Measurements from ENCODE around the gene DNMT3B.
"Not testable (repeated sequence)": the region's sequence is repeated elsewhere in the genome, so short reads cannot be mapped to it uniquely, and the experiment has no call there.

DNMT3B gene

GRCh38 chr20:32756156-32756555, 6.0 kb upstream of the DNMT3B start:
- no peak overlapping the region for H3K4me3 ChIP-seq (ENCODE audit: low read length)
- DNase-seq (ENCODE audit: low read depth, low spot score), result no peak

DNA sequence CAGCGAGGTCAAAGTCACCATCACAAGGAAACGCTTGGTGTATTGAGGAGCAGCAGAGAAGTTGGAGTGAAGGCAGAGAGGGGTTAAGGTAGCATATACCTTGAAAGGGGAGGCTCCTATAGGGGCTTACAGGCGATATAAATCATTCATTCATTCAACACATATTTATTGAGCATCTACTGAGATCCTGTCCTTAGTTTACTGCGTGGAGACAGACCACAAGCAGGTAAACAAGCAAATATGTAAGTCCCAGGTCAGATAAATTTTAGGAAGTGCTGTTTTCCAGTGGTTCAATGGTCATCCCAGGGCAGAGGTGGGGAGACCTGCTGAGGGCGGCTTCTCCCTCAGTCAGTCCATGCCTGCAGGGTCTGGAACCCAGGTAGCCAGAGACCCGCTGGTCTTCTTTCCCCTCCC, 761 bp upstream of the DNMT3B start:
- no peak for DNase-seq (ENCODE audit: low read depth, low spot score)
- peak overlapping the region; percentile 57 for H3K4me3 ChIP-seq (ENCODE audit: low read length)

- DNase-seq (ENCODE audit: low read depth, low spot score), result no peak
These were observed 593 bp downstream of the DNMT3B start for GRCh38 chr20:32762754-32763201.

GRCh38 chr20:32763202-32764004, 1.2 kb downstream of the DNMT3B start:
- peak overlapping the region; percentile 57 for H3K4me3 ChIP-seq (ENCODE audit: low read length)
- DNase-seq (ENCODE audit: low read depth, low spot score), result no peak

More at GRCh38 chr20:32762754-32763201, 593 bp downstream of the DNMT3B start:
- peak overlapping the region; percentile 57 for H3K4me3 ChIP-seq (ENCODE audit: low read length)

DNA sequence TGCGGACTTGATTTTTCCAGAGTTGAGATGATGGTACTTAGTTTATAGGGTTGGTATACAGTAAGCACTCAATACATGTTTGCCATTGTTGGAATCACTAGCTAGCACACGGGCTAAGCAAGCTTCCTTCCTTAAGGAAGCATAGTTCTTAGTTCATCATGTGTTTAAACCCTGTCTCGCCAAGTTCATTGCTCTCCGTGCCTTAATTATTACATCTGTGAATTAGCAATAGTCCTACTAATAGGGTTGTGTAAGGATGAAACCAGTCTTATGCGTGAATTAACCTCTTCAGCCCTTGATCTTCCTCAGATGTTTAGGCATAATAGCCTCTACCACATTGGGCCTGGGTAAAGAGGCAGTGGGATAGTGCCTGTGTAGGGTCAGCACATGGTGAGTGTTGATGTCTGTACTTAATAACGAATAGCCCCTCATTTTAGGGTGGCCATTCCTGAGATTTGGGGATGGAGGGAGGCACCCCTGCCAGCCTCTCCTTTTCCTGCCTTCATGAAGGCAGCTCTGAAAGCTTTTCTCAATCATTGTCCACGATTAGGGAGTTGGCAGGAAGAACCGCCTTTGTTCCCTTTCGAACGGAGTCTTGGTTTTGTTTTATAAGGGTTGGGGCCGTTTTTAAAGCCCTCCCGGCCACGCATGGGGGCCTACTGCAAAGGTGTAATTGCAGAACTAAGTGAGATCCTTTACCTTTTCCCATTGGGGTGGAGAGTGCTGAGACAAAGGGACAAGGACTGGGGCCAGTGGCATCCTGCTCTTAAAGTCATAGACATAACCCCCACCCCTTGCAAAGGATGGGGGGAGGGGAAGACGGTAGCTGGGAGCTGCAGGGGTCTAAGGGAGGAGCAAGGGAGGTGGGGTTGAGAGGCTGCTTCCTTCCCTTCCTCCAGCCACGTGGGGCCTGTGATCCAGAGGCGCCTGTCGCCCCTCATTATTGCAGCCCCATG, 2.1 kb downstream of the DNMT3B start:
- no peak for DNase-seq (ENCODE audit: low read depth, low spot score)

GRCh38 chr20:32765230-32765875, 3.2 kb downstream of the DNMT3B start:
- H3K4me3 ChIP-seq (ENCODE audit: low read length), result not testable (repeated sequence)

More for the DNA sequence above, 2.1 kb downstream of the DNMT3B start:
- no peak overlapping the region for H3K4me3 ChIP-seq (ENCODE audit: low read length)

DNA sequence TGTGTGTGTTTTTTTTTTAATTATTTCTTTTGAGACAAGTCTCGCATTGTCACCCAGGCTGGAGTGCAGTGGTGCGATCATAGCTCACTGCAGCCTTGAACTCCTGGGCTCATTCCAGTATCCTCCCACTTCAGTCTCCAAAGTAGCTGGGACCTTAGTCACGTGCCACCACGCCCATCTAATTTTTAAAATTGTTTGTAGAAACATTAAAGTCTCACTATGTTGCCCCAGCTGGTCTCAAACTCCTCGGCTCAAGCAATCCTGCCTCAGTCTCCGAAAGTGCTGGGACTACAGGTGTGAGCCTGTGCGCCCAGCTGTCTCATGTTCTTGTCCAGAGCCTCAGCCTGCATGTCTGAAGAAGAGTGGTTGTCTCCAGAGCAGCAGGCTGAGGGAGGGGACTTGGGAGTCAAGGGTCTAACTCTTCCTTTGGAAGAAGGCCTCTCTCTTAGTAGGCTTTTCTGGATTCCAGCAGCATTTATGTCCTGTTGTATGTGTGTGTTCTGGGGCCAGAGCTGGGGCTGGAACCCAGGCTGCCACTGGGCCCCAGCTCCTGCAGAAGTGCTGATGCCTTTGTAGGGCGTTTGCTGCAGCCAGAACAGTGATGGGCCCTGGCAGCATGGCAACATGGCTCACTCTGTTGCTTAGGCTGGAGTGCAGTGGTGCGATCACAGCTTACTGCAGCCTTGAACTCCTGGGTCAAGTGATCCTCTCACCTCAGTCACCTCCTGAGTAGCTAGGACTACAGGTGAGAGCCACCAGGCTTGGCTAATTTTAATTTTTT, 5.4 kb downstream of the DNMT3B start:
- no peak overlapping the region for H3K4me3 ChIP-seq (ENCODE audit: low read length)
- no peak for DNase-seq (ENCODE audit: low read depth, low spot score)

More at GRCh38 chr20:32765230-32765875, 3.2 kb downstream of the DNMT3B start:
- DNase-seq (ENCODE audit: low read depth, low spot score), result not testable (repeated sequence)

- no peak for DNase-seq (ENCODE audit: low read depth, low spot score)
These were observed 9.9 kb downstream of the DNMT3B start for GRCh38 chr20:32772046-32772445.

DNA sequence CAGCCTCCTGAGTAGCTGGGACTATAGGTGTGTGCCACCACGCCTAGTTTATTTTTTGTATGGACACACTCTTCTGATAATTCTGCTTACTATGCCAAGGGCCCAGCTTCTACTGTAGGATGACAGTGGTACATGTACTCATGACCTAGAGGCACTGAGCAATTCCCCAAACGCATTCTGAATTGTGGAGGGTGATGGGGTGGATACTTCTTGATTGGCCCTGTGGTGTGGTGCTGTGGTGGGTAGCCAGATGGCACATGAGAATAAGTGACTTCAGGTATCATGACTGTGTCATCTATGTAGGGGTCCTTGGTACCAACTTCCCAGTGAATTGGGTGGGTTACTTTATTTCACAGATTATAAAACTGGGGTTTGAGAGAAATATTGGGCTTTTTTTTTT, 11.0 kb downstream of the DNMT3B start:
- DNase-seq (ENCODE audit: low read depth, low spot score), result no peak
- no peak overlapping the region for H3K4me3 ChIP-seq (ENCODE audit: low read length)

More at GRCh38 chr20:32772046-32772445, 9.9 kb downstream of the DNMT3B start:
- no peak overlapping the region for H3K4me3 ChIP-seq (ENCODE audit: low read length)

- H3K4me3 ChIP-seq (ENCODE audit: low read length), result no peak overlapping the region
These were observed 11.7 kb downstream of the DNMT3B start for GRCh38 chr20:32773855-32774254.

DNA sequence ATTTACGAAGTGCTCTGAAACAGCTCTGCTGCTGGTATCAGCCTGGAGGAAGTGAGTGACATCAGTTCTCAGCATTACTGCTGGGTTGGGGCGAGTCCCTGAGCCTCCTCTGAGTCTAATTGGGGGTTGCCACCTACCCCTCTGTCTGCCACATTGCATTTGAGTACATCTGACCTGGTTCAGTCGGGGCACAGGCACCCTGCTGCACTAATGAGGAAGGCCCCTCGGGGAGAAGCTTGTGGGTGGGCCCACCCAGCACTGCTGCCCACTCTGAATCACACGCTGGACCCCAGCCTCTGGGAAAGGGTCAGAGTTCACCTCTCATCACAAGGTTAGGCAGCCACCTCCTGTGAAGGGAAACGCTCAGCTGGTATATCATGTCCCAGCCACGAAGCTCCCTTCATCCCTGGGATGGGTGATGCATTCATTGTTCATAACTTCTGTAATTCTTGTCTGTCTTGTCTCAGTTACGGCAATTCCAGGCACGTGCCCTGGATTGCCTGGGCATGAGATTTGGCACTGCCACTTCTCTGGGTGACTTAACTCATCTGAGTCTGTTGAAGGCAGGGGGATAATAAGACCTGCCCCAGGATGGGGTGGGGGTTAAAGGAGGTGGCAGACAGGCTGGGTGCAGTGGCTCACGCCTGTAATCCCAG, 13.3 kb downstream of the DNMT3B start:
- no peak for DNase-seq (ENCODE audit: low read depth, low spot score)
- no peak overlapping the region for H3K4me3 ChIP-seq (ENCODE audit: low read length)

More at GRCh38 chr20:32773855-32774254, 11.7 kb downstream of the DNMT3B start:
- DNase-seq (ENCODE audit: low read depth, low spot score), result no peak

GRCh38 chr20:32777177-32777956, 15.2 kb downstream of the DNMT3B start:
- no peak for DNase-seq (ENCODE audit: low read depth, low spot score)
- H3K4me3 ChIP-seq (ENCODE audit: low read length), result no peak overlapping the region

DNA sequence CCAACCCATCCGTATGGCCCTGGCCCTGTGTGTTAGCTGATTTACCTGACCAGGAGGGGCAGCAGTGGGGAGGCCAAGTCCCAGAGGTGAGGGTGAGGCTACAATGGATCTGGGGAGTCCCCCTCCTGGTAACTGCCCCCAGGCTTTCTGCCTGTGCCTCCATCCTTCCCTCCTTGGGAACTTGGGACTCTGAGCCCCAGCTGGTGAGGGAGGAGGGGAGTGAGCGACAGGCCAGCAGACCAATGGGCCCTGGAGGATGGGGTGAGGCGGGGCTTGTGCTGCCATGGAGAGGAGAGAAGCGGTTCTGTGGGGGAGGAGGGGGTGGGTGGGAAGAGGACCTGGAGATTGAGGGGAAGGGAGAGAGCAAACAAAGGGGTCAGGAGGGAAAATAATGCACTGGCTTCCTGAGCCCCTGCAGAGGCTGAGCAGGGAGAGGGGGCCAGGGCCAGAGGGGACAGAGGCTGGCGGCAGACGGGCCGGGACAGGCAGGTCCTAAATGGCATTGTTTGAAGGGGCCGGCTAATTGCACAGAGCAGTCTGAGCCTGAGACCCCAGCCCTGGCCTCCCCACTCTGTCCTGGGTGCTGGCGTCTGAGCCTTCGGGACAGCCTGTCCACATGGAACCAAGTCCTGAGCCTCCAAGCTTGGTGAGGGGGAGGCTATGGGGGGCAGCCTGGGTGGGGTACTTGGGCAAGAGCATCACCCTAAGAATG, 17.5 kb downstream of the DNMT3B start:
- H3K4me3 ChIP-seq (ENCODE audit: low read length), result no peak overlapping the region
- DNase-seq (ENCODE audit: low read depth, low spot score), result no peak

DNA sequence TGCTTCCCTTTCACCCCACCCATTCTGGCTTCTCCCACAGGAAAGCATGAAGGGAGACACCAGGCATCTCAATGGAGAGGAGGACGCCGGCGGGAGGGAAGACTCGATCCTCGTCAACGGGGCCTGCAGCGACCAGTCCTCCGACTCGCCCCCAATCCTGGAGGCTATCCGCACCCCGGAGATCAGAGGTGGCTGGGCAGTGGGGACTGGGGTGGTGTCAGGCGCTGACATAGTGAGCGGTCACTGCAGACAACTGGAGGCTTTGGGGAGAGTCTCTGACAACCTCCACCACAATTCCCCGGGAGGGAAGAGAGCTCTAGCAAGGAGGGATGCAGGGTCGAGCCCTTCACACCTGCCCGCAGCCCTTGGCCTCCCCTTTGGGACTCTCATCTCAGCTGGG, 18.1 kb downstream of the DNMT3B start:
- no peak for DNase-seq (ENCODE audit: low read depth, low spot score)
- no peak overlapping the region for H3K4me3 ChIP-seq (ENCODE audit: low read length)

DNA sequence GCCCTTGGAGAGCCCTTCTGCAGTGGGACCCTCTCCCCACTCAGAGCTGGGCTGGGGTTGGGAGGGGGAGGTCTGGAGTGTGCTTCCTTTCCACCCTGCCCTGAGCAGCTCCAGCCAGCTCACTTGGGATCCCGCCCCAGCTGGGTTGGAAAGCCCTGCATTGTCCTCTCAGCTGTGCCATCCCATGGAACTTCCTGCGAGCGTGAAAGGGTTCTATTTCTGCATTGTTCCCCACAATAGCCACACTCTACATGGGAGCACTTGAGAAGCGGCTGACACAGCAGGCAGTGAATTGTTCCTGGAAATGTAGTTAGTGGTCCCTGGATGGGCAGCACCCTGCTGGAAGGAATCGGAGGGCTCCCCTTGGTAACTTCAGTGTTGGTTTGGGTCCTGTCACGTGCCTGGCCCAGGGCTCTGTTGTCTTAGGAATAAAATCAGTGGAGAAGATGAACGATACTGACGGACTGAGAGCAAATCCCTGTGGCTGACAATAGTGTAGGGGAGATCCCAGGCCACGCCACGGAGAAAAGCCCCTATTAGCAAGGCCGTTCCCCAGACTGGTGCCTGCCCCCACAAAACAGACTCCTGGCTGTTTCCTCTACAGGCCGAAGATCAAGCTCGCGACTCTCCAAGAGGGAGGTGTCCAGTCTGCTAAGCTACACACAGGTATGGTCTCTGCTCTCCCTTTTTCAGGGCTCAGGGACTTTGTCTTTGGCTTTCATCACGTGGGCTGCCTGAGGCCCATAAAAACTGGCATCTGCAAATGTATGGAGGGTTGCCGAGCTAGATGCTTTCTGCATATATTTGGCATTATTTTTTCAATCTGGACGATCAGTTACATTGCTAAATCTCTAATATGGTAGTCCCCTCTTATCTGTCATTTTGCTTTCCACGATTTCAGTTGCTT, 18.8 kb downstream of the DNMT3B start:
- H3K4me3 ChIP-seq (ENCODE audit: low read length), result no peak overlapping the region
- DNase-seq (ENCODE audit: low read depth, low spot score), result no peak

Data from Jurkat, Clone E6-1 (cell line).